Astrocyte (in vitro differentiated cells and primary cell): Measurements from ENCODE around the gene TBPL2.

ENCODE experiments used
- EZH2 ChIP-seq: IDR thresholded peaks from 2 replicates; pipeline ENCODE4 v1.6.1; 2012; ENCODE audit warnings: mild to moderate bottlenecking, low read length, inconsistent platforms; ENCODE audit not compliant: insufficient read depth
- TF ChIP-seq, protein P1 (sequence below): IDR thresholded peaks from 2 replicates; pipeline ENCODE4 v1.5.1; 2011; ENCODE audit warnings: low read depth, mild to moderate bottlenecking, inconsistent platforms, low read length, moderate library complexity; ENCODE audit not compliant: insufficient read depth

GRCh38 chr14:55417955-55418354 is 22.5 kb downstream of the TBPL2 start:
- TF ChIP-seq, protein P1, sequence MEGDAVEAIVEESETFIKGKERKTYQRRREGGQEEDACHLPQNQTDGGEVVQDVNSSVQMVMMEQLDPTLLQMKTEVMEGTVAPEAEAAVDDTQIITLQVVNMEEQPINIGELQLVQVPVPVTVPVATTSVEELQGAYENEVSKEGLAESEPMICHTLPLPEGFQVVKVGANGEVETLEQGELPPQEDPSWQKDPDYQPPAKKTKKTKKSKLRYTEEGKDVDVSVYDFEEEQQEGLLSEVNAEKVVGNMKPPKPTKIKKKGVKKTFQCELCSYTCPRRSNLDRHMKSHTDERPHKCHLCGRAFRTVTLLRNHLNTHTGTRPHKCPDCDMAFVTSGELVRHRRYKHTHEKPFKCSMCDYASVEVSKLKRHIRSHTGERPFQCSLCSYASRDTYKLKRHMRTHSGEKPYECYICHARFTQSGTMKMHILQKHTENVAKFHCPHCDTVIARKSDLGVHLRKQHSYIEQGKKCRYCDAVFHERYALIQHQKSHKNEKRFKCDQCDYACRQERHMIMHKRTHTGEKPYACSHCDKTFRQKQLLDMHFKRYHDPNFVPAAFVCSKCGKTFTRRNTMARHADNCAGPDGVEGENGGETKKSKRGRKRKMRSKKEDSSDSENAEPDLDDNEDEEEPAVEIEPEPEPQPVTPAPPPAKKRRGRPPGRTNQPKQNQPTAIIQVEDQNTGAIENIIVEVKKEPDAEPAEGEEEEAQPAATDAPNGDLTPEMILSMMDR = no peak
- no peak for TF ChIP-seq EZH2
